Mesendoderm (in vitro differentiated cells): ENCODE measurements around the gene ADRA2B.

Experiments used
- DNase-seq: peaks from one replicate; pipeline ENCODE4 v3.0.0; 2013
- H2AK5ac ChIP-seq: 2 replicates; pipeline ENCODE4 v1.6.1; 2013; ENCODE audit warnings: low read length, inconsistent platforms
- H2BK120ac ChIP-seq: 2 replicates; pipeline ENCODE4 v1.6.1; 2013; ENCODE audit warnings: low read depth, mild to moderate bottlenecking, low read length, moderate library complexity, mixed read lengths
- H2BK15ac ChIP-seq: replicated peaks from 2 replicates; pipeline ENCODE4 v1.6.1; 2013; ENCODE audit warnings: low read depth, mild to moderate bottlenecking, moderate library complexity
- H2BK5ac ChIP-seq: 2 replicates; pipeline ENCODE4 v1.6.1; 2013; ENCODE audit warnings: low read length, inconsistent platforms
- H3K18ac ChIP-seq: 2 replicates; pipeline ENCODE4 v1.6.1; 2013; ENCODE audit warnings: mild to moderate bottlenecking, low read length, mixed read lengths
- H3K23ac ChIP-seq: one replicate; pipeline ENCODE4 v1.6.1; 2013; ENCODE audit warnings: low read length
- H3K27ac ChIP-seq: 2 replicates; pipeline ENCODE4 v1.5.1; 2013; ENCODE audit warnings: low read depth, mild to moderate bottlenecking, inconsistent platforms, low read length, moderate library complexity
- H3K27me3 ChIP-seq: 2 replicates; pipeline ENCODE4 v1.6.1; 2013; ENCODE audit warnings: low read length, control low read depth, mild to moderate bottlenecking, inconsistent platforms; ENCODE audit not compliant: insufficient read depth, poor library complexity
- H3K36me3 ChIP-seq: 2 replicates; pipeline ENCODE4 v1.6.1; 2013; ENCODE audit warnings: low read length, inconsistent platforms; ENCODE audit not compliant: control insufficient read depth, insufficient read depth
- H3K4ac ChIP-seq: one replicate; pipeline ENCODE4 v1.6.1; 2013; ENCODE audit warnings: low read depth, mild to moderate bottlenecking, low read length, moderate library complexity
- H3K4me1 ChIP-seq: 2 replicates; pipeline ENCODE4 v1.6.1; 2013; ENCODE audit warnings: low read depth, low read length, inconsistent platforms; ENCODE audit not compliant: control insufficient read depth
- H3K4me2 ChIP-seq: 2 replicates; pipeline ENCODE4 v1.6.1; 2013; ENCODE audit warnings: low read length
- H3K4me3 ChIP-seq: 2 replicates; pipeline ENCODE4 v1.5.1; 2013; ENCODE audit warnings: mild to moderate bottlenecking, low read length
- H3K56ac ChIP-seq: one replicate; pipeline ENCODE4 v1.6.1; 2013; ENCODE audit warnings: low read length
- H3K79me1 ChIP-seq: 2 replicates; pipeline ENCODE4 v1.6.1; 2013; ENCODE audit warnings: low read length, inconsistent platforms
- H3K79me2 ChIP-seq: 2 replicates; pipeline ENCODE4 v1.6.1; 2013; ENCODE audit warnings: mild to moderate bottlenecking, low read length; ENCODE audit not compliant: control insufficient read depth, insufficient read depth
- H3K9ac ChIP-seq: 2 replicates; pipeline ENCODE4 v1.6.1; 2013; ENCODE audit warnings: low read length, inconsistent platforms
- H4K5ac ChIP-seq: one replicate; pipeline ENCODE4 v1.6.1; 2013; ENCODE audit warnings: low read length
- H4K8ac ChIP-seq: one replicate; pipeline ENCODE4 v1.6.1; 2013; ENCODE audit warnings: low read depth, mild to moderate bottlenecking, control low read depth, low read length, moderate library complexity
- WGBS: extraction: QIAGEN DNeasy Blood & Tissue Kit; methylation state at CpG from one replicate; pipeline ENCODE4 v1.1.7; 2013; ENCODE audit warnings: low lambda C conversion rate, missing lambda C conversion rate; ENCODE audit not compliant: insufficient coverage; ENCODE audit errors: extremely low coverage; 5-methylcytosine and 5-hydroxymethylcytosine counted together

ADRA2B gene

DNA sequence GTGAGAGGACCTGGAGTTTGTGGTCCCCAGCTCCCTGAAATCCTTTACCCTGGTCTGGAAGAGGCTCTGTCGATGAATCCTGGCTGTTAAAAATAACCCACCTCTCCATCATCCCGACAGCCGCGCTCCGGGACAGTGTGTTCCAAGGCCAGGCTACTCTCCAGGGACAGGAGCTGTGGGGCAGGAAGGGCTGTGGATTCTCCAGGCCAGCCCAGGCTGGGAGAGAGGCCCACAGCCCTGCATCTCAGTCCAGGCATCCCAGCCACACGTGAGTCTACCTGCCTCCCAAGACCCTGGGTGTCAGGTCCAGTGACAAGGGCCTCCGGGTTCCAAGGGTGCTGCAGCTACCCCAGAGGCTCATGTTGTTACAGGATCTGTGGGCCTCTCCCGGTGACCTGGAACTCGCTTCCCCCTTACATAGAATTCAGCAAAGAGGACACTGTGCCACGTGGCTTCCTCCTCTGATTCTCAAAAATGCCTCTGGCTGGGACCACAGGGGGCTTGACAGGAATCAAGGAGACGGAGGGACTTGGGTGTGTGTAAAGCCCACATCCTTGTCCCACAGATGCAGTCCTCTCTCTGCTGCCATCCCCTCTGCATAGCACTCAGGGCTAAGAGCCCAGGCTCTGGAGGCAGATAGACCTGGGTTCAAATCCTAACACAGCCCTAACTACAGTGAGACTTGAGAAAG lies 17.3 kb downstream of the ADRA2B start:
- H2BK120ac ChIP-seq = no peak overlapping the region

DNA sequence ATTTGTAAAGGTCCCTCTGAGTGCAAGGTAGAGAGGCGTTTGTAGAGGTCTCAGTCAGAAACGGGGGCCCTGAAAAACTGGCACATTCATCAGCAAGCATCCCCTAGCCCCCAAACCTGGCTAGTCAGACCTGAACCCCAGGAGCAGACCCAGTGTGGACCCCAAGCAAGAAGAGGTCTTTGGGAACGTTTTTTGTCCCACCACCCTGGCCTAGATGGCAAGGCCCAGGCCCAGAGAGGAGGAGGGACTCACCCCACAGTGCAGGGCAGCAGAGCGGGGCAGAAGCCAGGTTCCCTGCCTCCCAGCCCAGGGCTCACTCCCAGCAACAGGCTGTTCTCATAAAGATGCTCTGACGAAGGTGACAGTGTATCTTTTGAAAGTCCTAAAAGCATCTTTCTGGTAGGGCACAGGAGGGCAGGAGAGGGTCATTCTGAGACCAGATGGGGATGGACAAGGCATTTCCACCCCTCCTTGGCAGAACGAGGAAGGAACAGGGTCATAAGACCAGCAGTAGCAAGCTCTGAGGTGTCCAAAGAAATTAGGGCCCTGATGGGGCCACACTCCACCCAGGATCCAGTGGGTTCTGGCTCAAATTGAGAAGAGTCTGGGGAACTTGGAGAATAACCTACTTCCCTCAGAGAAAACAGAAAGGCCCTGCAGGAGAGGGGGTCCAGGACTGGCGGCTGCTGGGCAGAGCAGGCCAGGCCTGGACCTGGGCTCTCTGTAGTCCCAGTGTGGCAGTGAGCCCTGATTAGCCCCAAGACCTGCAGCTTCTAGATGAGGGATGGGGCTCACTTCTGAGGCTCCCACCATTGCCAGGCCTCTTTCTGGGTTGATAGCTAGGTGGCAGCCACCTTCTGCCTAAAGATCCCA lies 18.2 kb downstream of the ADRA2B start:
- H2BK15ac ChIP-seq = no peak overlapping the region
- WGBS = no CpG with 5 or more reads among the region's 7 CpGs
- DNase-seq = no peak
- H2BK5ac ChIP-seq = no peak overlapping the region
- H3K79me2 ChIP-seq = no peaks in the 10 kb centered on the region
- H3K79me1 ChIP-seq = no peaks in the 10 kb centered on the region
- no peak overlapping the region for H3K56ac ChIP-seq
- H3K18ac ChIP-seq = no peak overlapping the region
- no peak overlapping the region for H3K4me2 ChIP-seq
- no peak overlapping the region for H3K23ac ChIP-seq
- H2AK5ac ChIP-seq = no peak overlapping the region
- H3K36me3 ChIP-seq = no peaks in the 10 kb centered on the region
- no peak overlapping the region for H3K9ac ChIP-seq
- no peaks in the 10 kb centered on the region for H3K27me3 ChIP-seq
- H3K4me1 ChIP-seq = no peaks in the 10 kb centered on the region
- no peak overlapping the region for H4K8ac ChIP-seq
- H3K4ac ChIP-seq = no peak overlapping the region
- H2BK120ac ChIP-seq = no peak overlapping the region
- no peak overlapping the region for H3K27ac ChIP-seq
- H4K5ac ChIP-seq = no peak overlapping the region
- no peak overlapping the region for H3K4me3 ChIP-seq

More for the DNA sequence above, 17.3 kb downstream of the ADRA2B start:
- Histone ChIP-seq H3K79me1 (no peaks in the 10 kb centered on the region), H2BK5ac (no peak overlapping the region), H3K4me2 (no peak overlapping the region), H3K56ac (no peak overlapping the region), H3K27me3 (no peaks in the 10 kb centered on the region), H3K79me2 (no peaks in the 10 kb centered on the region), H3K9ac (no peak overlapping the region), H4K8ac (no peak overlapping the region), H3K4me3 (no peak overlapping the region), H2BK15ac (no peak overlapping the region), H3K4me1 (no peaks in the 10 kb centered on the region), H3K4ac (no peak overlapping the region), H3K23ac (no peak overlapping the region), H3K36me3 (no peaks in the 10 kb centered on the region), H3K18ac (no peak overlapping the region), H4K5ac (no peak overlapping the region), H3K27ac (no peak overlapping the region), H2AK5ac (no peak overlapping the region)
- no CpG with 5 or more reads among the region's 11 CpGs for WGBS
- no peak for DNase-seq

DNA sequence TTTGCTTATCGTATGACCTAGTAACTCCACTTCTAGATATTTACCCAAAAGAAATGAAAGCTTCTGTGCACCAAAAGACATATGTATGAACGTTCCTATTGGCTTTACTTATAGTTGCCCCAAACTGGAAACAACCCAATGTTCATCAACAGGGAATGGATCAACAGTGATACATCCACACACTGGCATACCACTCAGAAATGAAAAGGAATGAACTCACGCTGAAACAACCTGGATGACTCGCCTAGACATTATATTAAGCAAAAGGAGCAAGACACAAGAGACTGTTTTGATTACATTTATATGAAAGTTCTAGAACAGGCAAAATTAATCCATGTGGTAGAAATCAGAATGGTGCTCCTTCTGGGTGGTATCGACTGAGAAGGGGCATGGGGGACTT lies 18.9 kb downstream of the ADRA2B start:
- Histone ChIP-seq H2AK5ac (no peak overlapping the region), H3K79me2 (no peaks in the 10 kb centered on the region), H2BK120ac (no peak overlapping the region), H3K4me2 (no peak overlapping the region), H3K27me3 (no peaks in the 10 kb centered on the region), H3K18ac (no peak overlapping the region), H3K4ac (no peak overlapping the region), H3K56ac (no peak overlapping the region), H3K23ac (no peak overlapping the region), H4K8ac (no peak overlapping the region), H3K4me1 (no peaks in the 10 kb centered on the region), H3K9ac (no peak overlapping the region), H3K79me1 (no peaks in the 10 kb centered on the region), H2BK15ac (no peak overlapping the region), H3K36me3 (no peaks in the 10 kb centered on the region), H3K27ac (no peak overlapping the region), H2BK5ac (no peak overlapping the region), H3K4me3 (no peak overlapping the region), H4K5ac (no peak overlapping the region)
- no CpG with 5 or more reads among the region's 5 CpGs for WGBS
- no peak for DNase-seq

DNA sequence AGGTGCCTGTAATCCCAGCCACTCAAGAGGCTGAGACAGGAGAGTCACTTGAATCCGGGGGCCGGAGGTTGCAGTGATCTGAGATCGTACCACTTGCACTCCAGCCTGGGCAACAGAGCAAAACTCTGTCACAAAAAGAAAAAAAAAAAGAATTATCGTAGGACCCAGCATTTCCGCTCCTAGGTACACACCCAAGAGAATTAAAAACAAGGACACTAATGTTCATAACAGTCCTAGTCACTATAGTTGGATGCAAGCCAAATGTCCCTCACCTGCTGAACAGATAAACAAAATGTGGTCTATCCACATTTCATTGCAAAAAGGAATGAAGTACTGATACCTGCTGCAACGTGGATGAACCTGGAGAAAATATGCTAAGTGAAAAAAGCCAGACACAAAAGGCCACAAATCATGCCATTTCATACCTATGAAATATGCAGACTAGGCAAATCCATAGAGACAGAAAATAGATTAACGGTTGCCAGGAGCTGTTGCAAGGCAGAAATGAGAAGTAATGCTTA lies 21.2 kb downstream of the ADRA2B start:
- no peak overlapping the region for H3K4ac ChIP-seq
- no peak for DNase-seq
- no peak overlapping the region for H3K4me3 ChIP-seq
- no peak overlapping the region for H3K27ac ChIP-seq
- H3K9ac ChIP-seq = no peak overlapping the region
- H3K27me3 ChIP-seq = no peaks in the 10 kb centered on the region
- H3K56ac ChIP-seq = no peak overlapping the region
- no peak overlapping the region for H2BK5ac ChIP-seq
- H3K79me1 ChIP-seq = no peaks in the 10 kb centered on the region
- no peaks in the 10 kb centered on the region for H3K79me2 ChIP-seq
- no peak overlapping the region for H4K8ac ChIP-seq
- peaks cover 2% of the 10 kb centered on the region for H3K4me1 ChIP-seq
- H2BK120ac ChIP-seq = no peak overlapping the region
- no peak overlapping the region for H3K4me2 ChIP-seq
- no peak overlapping the region for H3K18ac ChIP-seq
- H2BK15ac ChIP-seq = no peak overlapping the region
- no peaks in the 10 kb centered on the region for H3K36me3 ChIP-seq
- no peak overlapping the region for H4K5ac ChIP-seq
- no peak overlapping the region for H2AK5ac ChIP-seq
- H3K23ac ChIP-seq = no peak overlapping the region
- WGBS = no CpG with 5 or more reads among the region's 7 CpGs

DNA sequence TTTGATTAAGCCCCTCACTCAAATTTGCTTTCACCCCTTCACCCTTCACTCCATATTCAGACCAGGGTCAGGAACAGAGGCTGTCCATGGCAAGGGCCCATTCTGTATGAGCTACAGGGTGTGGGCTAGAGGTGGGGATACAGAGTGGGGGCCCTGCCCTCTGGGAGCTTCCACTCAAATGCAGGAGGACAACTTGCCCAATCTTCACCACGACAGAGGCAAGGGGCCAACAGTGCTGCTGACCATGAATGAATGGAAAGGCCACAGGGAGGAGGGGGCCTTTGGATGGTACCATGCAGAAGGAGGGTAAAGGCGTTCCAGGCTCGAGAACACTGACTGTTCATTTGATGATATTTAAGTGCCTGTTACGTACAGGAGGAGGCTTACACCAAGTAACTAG lies 22.8 kb downstream of the ADRA2B start:
- Histone ChIP-seq H2BK120ac (no peak overlapping the region), H3K18ac (no peak overlapping the region), H3K27ac (no peak overlapping the region), H3K4me3 (no peak overlapping the region), H3K27me3 (no peaks in the 10 kb centered on the region), H3K36me3 (no peaks in the 10 kb centered on the region), H3K79me1 (no peaks in the 10 kb centered on the region), H3K23ac (no peak overlapping the region), H2BK15ac (no peak overlapping the region), H4K5ac (no peak overlapping the region), H3K56ac (no peak overlapping the region), H3K4ac (no peak overlapping the region), H3K79me2 (no peaks in the 10 kb centered on the region), H4K8ac (no peak overlapping the region), H3K9ac (no peak overlapping the region), H2BK5ac (no peak overlapping the region), H3K4me2 (no peak overlapping the region), H3K4me1 (peaks cover 2% of the 10 kb centered on the region), H2AK5ac (no peak overlapping the region)
- WGBS = no CpG with 5 or more reads among the region's 4 CpGs
- DNase-seq = no peak
